ENCODE measurements around the gene D2HGDH. TPM values are rescaled to one million over a fixed set of nuclear protein-coding genes. Genes with fewer than 3 reads are reported as not detected.

The D2HGDH gene
- total and polyA plus RNA-seq, 2 of the 8 experiments (the other 6 are each of a cell fraction or from before 2014, with no cell fraction given): 3.4 to 8.1 TPM

DNA sequence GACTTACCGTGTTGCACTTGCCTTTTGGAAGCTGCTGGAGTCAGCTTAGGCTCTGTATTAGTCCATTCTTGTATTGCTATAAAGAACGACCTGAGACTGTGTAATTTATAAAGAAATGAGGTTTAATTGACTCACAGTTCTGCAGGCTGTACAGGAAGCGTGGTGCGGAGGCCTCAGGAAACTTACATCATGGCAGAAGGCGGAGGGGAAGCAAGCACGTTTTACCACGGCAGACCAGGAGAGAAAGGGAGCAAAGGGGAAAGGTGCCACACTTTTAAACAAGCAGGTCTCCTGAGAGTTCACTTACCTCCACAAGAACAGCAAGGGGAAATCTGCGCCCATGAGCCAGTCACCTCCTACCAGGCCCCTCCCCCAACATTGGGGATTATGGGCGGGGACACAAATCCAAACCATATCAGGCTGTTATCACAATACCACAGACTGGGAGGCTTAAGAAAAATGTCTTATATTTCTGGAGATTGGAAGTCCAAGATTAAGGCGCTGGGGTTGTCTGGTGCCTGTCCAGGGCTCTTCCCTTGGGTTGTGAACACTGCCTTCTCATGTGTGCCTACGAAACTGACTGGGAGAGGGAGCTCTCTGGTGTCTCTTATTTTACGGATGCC is 3.6 kb upstream of the D2HGDH start:
- no peak overlapping the region for H3K9ac ChIP-seq (replicated peaks in 1 of 4; ENCODE audit: extremely low read depth in 1 of 4, low read depth in 3 of 4, low read length in 3 of 4)
- no peak overlapping the region for H2AK5ac ChIP-seq (ENCODE audit: low read depth, low read length)
- H3K27ac ChIP-seq (ENCODE audit: low read depth, low read length): no peak overlapping the region
- H3K27me3 ChIP-seq (replicated peaks in 1 of 4; ENCODE audit: control insufficient read depth in 3 of 4, extremely low read depth in 1 of 4, insufficient read depth in 3 of 4, low read length in 3 of 4): peaks cover 0 to 4% (median 3%) of the 10 kb centered on the region in 4 experiments; a peak in 4 of 7 replicates
- no peak overlapping the region for H2BK12ac ChIP-seq (ENCODE audit: low read depth, low read length)
- H3K79me1 ChIP-seq (ENCODE audit: low read depth, low read length): 0 out of 2 replicates have a peak, but pooled peaks cover 2% of the 10 kb centered on the region
- FAIRE-seq: no peak
- H3K79me2 ChIP-seq (ENCODE audit: control insufficient read depth in 1 of 2, insufficient read depth in 2 of 2, low read length in 2 of 2): no peaks in the 10 kb centered on the region
- H4K8ac ChIP-seq (ENCODE audit: extremely low read depth, insufficient read depth, low read length): no peak overlapping the region
- H3K23ac ChIP-seq (ENCODE audit: insufficient read length): no peak overlapping the region
- H3K4ac ChIP-seq (replicated peaks; ENCODE audit: insufficient read length, low read depth, low read length): no peak overlapping the region
- H2BK5ac ChIP-seq (ENCODE audit: low read depth, low read length): no peak overlapping the region
- H3K4me1 ChIP-seq (replicated peaks in 1 of 4; ENCODE audit: control insufficient read depth in 3 of 4, insufficient read depth in 4 of 4, low read length in 3 of 4): peaks cover 0 to 6% (median 0%) of the 10 kb centered on the region in 4 experiments; a peak in 2 of 7 replicates
- H3K4me2 ChIP-seq (ENCODE audit: insufficient read depth in 1 of 2, low read depth in 2 of 2, low read length in 2 of 2): no peak overlapping the region
- WGBS, 2 experiments (ENCODE audit: extremely low coverage in 1 of 2, insufficient coverage in 1 of 2, insufficient read length in 1 of 2, insufficient replicate concordance in 2 of 2, low coverage in 1 of 2, low lambda C conversion rate in 2 of 2, missing lambda C conversion rate in 1 of 2): 86% methylated on average over 12 of the region's 12 CpGs; no CpG with 5 or more reads in 1 of the 2 experiments
- ChIA-PET CTCF (ENCODE audit: partially characterized antibody) (interaction anchor here (0.8 to 4.0 kb wide), 9 partner anchors 9 to 137 kb away, joined by 3 to 23 read pairs (median 4); partner anchors contain the start of gene ING5), POLR2A (ENCODE audit: partially characterized antibody) (interaction anchor here (0.6 to 10.7 kb wide), 3 partner anchors 9 to 28 kb away, joined by 3 to 64 read pairs (median 8); partner anchors contain the start of gene ING5)
- H3K14ac ChIP-seq (ENCODE audit: insufficient read length): no peak overlapping the region
- H3K23me2 ChIP-seq (ENCODE audit: low read depth, low read length): peaks cover 12% of the 10 kb centered on the region; the same call in 1 of the 2 replicates
- no peak overlapping the region for H2BK120ac ChIP-seq (replicated peaks; ENCODE audit: low read depth, low read length)
- H2AFZ ChIP-seq (ENCODE audit: low read length): no peak overlapping the region
- H2BK20ac ChIP-seq (ENCODE audit: low read length): no peak overlapping the region
- peaks cover 0 to 5% of the 10 kb centered on the region in 2 experiments for H4K20me1 ChIP-seq (replicated peaks in 1 of 2; ENCODE audit: control insufficient read depth in 1 of 2, insufficient read depth in 2 of 2, low read length in 2 of 2)
- no peaks in the 10 kb centered on the region for H3K9me3 ChIP-seq (ENCODE audit: insufficient read depth in 2 of 2, low read depth in 1 of 2, low read length in 1 of 2)
- no peak overlapping the region for H4K91ac ChIP-seq (replicated peaks; ENCODE audit: insufficient read length, low read length)
- H4K5ac ChIP-seq (ENCODE audit: insufficient read length, low read depth, low read length): no peak overlapping the region
- H3K4me3 ChIP-seq (ENCODE audit: extremely low read depth in 1 of 4, insufficient read depth in 2 of 4, low read depth in 3 of 4, low read length in 4 of 4): no peak overlapping the region
- H3K56ac ChIP-seq (replicated peaks; ENCODE audit: insufficient read length, low read depth, low read length): no peak overlapping the region
- H3K36me3 ChIP-seq (ENCODE audit: control insufficient read depth in 2 of 4, insufficient read depth in 4 of 4, low read length in 3 of 4): peaks cover 0 to 4% (median 2%) of the 10 kb centered on the region in 4 experiments; a peak in 1 of 8 replicates
- no peak overlapping the region for H2BK15ac ChIP-seq (ENCODE audit: low read length)
- DNase-seq (ENCODE audit: low read depth in 1 of 2, low spot score in 2 of 2): no peak
- H3K18ac ChIP-seq (ENCODE audit: extremely low read depth, low read length): no peak overlapping the region
- TF ChIP-seq KDM1A (IDR thresholded peaks at IDR 0.05; ENCODE audit: borderline replicate concordance, low read length) (no peak), RXRA (IDR thresholded peaks at IDR 0.05; ENCODE audit: insufficient read depth, low read depth, low read length) (no peak), KDM4A (IDR thresholded peaks at IDR 0.05; ENCODE audit: low read depth, low read length, severe bottlenecking) (no peak), CREB1 (IDR thresholded peaks at IDR 0.05) (no peak), SP4 (IDR thresholded peaks at IDR 0.05; ENCODE audit: low read length) (no peak), BACH1 (IDR thresholded peaks at IDR 0.05; ENCODE audit: low read length) (no peak), TBP (IDR thresholded peaks at IDR 0.05; ENCODE audit: low read depth, low read length) (no peak), BRCA1 (IDR thresholded peaks at IDR 0.05; ENCODE audit: low read depth, low read length) (no peak), FOSL1 (IDR thresholded peaks at IDR 0.05; ENCODE audit: insufficient read depth, low read depth, low read length) (no peak)
- TF ChIP-seq, protein P1, sequence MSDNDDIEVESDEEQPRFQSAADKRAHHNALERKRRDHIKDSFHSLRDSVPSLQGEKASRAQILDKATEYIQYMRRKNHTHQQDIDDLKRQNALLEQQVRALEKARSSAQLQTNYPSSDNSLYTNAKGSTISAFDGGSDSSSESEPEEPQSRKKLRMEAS (IDR thresholded peaks at IDR 0.05): no peak
